SK-N-SH (cell line): ENCODE measurements around the gene RHBG. TPM values are rescaled to one million over a fixed set of nuclear protein-coding genes. Genes with fewer than 3 reads are reported as not detected.

Source experiments
- CTCF ChIA-PET: fragments of 300-600, 350-600 bp; formaldehyde crosslinking; extraction: SDS; loops from one replicate; lab custom pipeline; 2021; lab: Yijun Ruan, JAX
- POLR2A ChIA-PET: fragments of 350-600 bp; sonication (Branson Sonifier 250); formaldehyde crosslinking; extraction: SDS; loops from one replicate; lab custom pipeline; 2020; ENCODE audit warnings: antibody characterized with exemption, inconsistent platforms; lab: Yijun Ruan, JAX
- DNase-seq: peaks from one replicate; pipeline ENCODE4 v3.0.0; 2012
- H2AFZ ChIP-seq: fragments of 200-600 bp; sonication (generic); 2 replicates; pipeline ENCODE4 v1.8.1; 2016; ENCODE audit warnings: antibody characterized with exemption, mild to moderate bottlenecking, low read depth
- H3F3A ChIP-seq: fragments of 200-600 bp; sonication (generic); replicated peaks from 2 replicates; pipeline ENCODE3; 2016; ENCODE audit warnings: antibody characterized with exemption, mild to moderate bottlenecking; ENCODE audit not compliant: insufficient read depth
- H3K27ac ChIP-seq, 2 experiments: fragments of 200-500 bp in 1 of 2; fragments of 200-600 bp in 1 of 2; sonication (Bioruptor generic) in 1 of 2; sonication (generic), shearing (Covaris generic) in 1 of 2; 2 replicates each; pipeline versions ENCODE4 v1.5.1 to v1.6.1; 2014 to 2016; ENCODE audit warnings: low read depth in 2 of 2, inconsistent platforms in 1 of 2, low read length in 1 of 2, mild to moderate bottlenecking in 1 of 2, mixed read lengths in 1 of 2
- H3K27me3 ChIP-seq: fragments of 200-600 bp; sonication (generic), shearing (Covaris generic); 2 replicates; pipeline ENCODE4 v1.6.1; 2016; ENCODE audit warnings: mixed run types; ENCODE audit not compliant: insufficient read depth
- H3K36me3 ChIP-seq, 2 experiments: fragments of 200-500 bp in 1 of 2; fragments of 200-600 bp in 1 of 2; sonication (Bioruptor generic) in 1 of 2; sonication (generic) in 1 of 2; replicated peaks in 1 of 2; 2 replicates each; pipeline versions ENCODE3 to v1.5.1; 2014 to 2016; ENCODE audit warnings: low read length in 1 of 2, mild to moderate bottlenecking in 1 of 2; ENCODE audit not compliant: insufficient read depth in 2 of 2, control insufficient read depth in 1 of 2
- H3K4me1 ChIP-seq, 2 experiments: fragments of 200-500 bp in 1 of 2; fragments of 200-600 bp in 1 of 2; sonication (Bioruptor generic) in 1 of 2; sonication (generic), shearing (Covaris generic) in 1 of 2; 2 replicates each; pipeline versions ENCODE4 v1.5.1 to v1.6.1; 2014 to 2016; ENCODE audit warnings: low read depth in 1 of 2, low read length in 1 of 2, mixed run types in 1 of 2; ENCODE audit not compliant: insufficient read depth in 2 of 2, control insufficient read depth in 1 of 2
- H3K4me2 ChIP-seq: fragments of 200-600 bp; sonication (generic), shearing (Covaris generic); 2 replicates; pipeline ENCODE4 v1.6.1; 2017; ENCODE audit warnings: mixed run types
- H3K4me3 ChIP-seq, 2 experiments: fragments of 200-500 bp in 1 of 2; fragments of 200-600 bp in 1 of 2; sonication (Bioruptor generic) in 1 of 2; sonication (generic), shearing (Covaris generic) in 1 of 2; 2 replicates each; pipeline versions ENCODE4 v1.5.1 to v1.8.1; 2014 to 2016; ENCODE audit warnings: low read depth in 2 of 2, inconsistent platforms in 1 of 2, low read length in 1 of 2, mild to moderate bottlenecking in 1 of 2, mixed read lengths in 1 of 2, moderate library complexity in 1 of 2
- H3K79me2 ChIP-seq: fragments of 200-600 bp; sonication (generic); 2 replicates; pipeline ENCODE4 v1.8.1; 2017; ENCODE audit warnings: mild to moderate bottlenecking; ENCODE audit not compliant: insufficient read depth
- H3K9ac ChIP-seq: fragments of 200-600 bp; sonication (generic); 2 replicates; pipeline ENCODE4 v1.6.1; 2017; ENCODE audit warnings: mixed run types
- H3K9me2 ChIP-seq: fragments of 200-600 bp; sonication (generic); 2 replicates; pipeline ENCODE4 v1.6.1; 2017; ENCODE audit warnings: mixed run types
- H3K9me3 ChIP-seq: fragments of 200-600 bp; sonication (generic); 2 replicates; pipeline ENCODE4 v1.6.1; 2017; ENCODE audit warnings: mixed run types, mild to moderate bottlenecking, moderate library complexity
- H4K20me1 ChIP-seq: fragments of 200-600 bp; sonication (generic); 2 replicates; pipeline ENCODE4 v1.6.1; 2017; ENCODE audit warnings: mild to moderate bottlenecking, mixed run types; ENCODE audit not compliant: insufficient read depth
- ELF1 ChIP-seq: IDR thresholded peaks from 2 replicates; pipeline ENCODE4 v1.4.0; 2012
- EZH2phosphoT487 ChIP-seq: fragments of 200-600 bp; sonication (generic); IDR thresholded peaks from 2 replicates; pipeline ENCODE4 v1.6.1; 2017; ENCODE audit warnings: low read depth, mixed run types, mild to moderate bottlenecking, antibody characterized with exemption, moderate library complexity, borderline replicate concordance
- FOSL2 ChIP-seq: IDR thresholded peaks from 2 replicates; pipeline ENCODE4 v1.4.0; 2012; ENCODE audit warnings: low read depth, mild to moderate bottlenecking, moderate library complexity, borderline replicate concordance
- GATA2 ChIP-seq: sonication (generic); formaldehyde crosslinking; IDR thresholded peaks from 2 replicates; pipeline ENCODE4 v1.5.0; 2020; ENCODE audit warnings: mild to moderate bottlenecking, missing genetic modification reagents
- POLR2AphosphoS5 ChIP-seq: IDR thresholded peaks from 2 replicates; pipeline ENCODE4 v1.6.1; 2012; ENCODE audit warnings: low read depth, low read length
- RCOR1 ChIP-seq: fragments of 150-350 bp; IDR thresholded peaks from 2 replicates; pipeline ENCODE4 v1.6.1; 2017; ENCODE audit warnings: antibody characterized with exemption, low read length
- RFX5 ChIP-seq: IDR thresholded peaks from 2 replicates; pipeline ENCODE4 v1.6.1; 2012; ENCODE audit warnings: mild to moderate bottlenecking, improper control_type of control experiment, low read length
- RXRA ChIP-seq: IDR thresholded peaks from 2 replicates; pipeline ENCODE4 v1.4.0; 2012; ENCODE audit warnings: low read depth, mild to moderate bottlenecking, borderline replicate concordance
- SIN3A ChIP-seq: IDR thresholded peaks from 2 replicates; pipeline ENCODE4 v1.6.1; 2012; ENCODE audit warnings: low read depth, mild to moderate bottlenecking, low read length, moderate library complexity, borderline replicate concordance
- TEAD4 ChIP-seq: IDR thresholded peaks from 2 replicates; pipeline ENCODE4 v1.4.0; 2012; ENCODE audit warnings: mild to moderate bottlenecking, borderline replicate concordance; ENCODE audit not compliant: insufficient read depth
- YY1 ChIP-seq: IDR thresholded peaks from 2 replicates; pipeline ENCODE4 v1.4.0; 2012; ENCODE audit warnings: low read depth, mild to moderate bottlenecking
- WGBS: methylation state at CpG from one replicate; pipeline ENCODE4 v1.1.6; 2017; ENCODE audit warnings: low lambda C conversion rate; 5-methylcytosine and 5-hydroxymethylcytosine counted together
- polyA plus RNA-seq, 3 experiments: library from polyadenylated mRNA; depleted of rRNA; stranded (reverse); fragments of >200 nt; gene quantifications; 2 replicates each; pipeline ENCODE4 v1.2.3, GENCODE V29; 2012
- TF ChIP-seq, protein P1 (sequence below): IDR thresholded peaks from 2 replicates; pipeline ENCODE4; 2012
- TF ChIP-seq, protein P2 (sequence below): fragments of 150-350 bp; IDR thresholded peaks from 2 replicates; pipeline ENCODE4 v1.6.1; 2016; ENCODE audit warnings: mild to moderate bottlenecking, low read depth, low read length
- TF ChIP-seq, protein P3 (sequence below): IDR thresholded peaks from 2 replicates; pipeline ENCODE4 v1.6.1; 2012; ENCODE audit warnings: mild to moderate bottlenecking, low read depth, low read length, moderate library complexity

Gene RHBG
- polyA plus RNA-seq, 1 of the 3 experiments (the other 2 are of a cell fraction), result 0.18 TPM

DNA sequence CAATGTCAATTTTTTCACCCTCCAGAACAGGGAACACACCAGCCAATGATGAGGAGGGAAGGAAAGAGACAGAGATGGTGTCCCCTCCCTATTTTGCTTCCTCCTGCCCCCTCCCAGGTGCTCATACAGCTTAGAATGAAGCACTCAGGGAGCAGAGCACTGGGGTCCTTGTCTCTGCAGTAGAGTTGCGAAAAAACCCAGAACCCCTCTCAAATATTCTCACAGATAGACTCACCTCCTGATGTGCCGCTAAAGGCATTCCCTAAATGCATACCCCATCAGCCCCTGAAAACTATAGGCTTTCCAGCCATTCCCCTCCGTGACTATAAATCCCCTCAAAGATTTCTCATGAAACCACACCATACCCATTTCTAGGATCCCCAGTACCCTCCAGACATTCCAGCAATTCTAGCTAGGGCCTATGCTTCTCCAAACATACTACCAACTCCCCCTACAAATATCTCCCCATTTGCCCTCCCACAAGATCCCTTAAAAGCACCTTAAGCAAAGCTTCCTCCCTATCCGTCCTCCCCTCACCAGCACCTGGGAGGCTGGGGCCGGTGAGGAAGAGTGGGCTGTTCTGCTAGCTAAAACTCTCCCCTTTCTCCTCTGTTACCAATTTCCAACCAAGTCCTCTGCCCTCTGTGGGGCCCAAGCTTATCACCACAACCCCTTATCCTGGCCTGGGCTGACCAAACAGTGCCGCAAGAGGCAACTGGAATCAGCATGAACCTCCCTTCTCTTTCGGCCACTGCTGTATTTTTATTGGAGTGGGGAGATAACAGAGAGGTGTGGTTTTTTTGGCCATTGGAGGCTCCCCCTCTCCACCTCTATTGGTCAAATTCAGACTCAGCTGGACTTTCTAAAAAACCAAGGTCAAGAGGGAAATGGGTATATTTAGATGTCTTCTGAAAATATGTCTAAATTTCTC is 54.7 kb downstream of the RHBG start:
- CTCF ChIA-PET, result interaction anchor here (0.8 to 29.5 kb wide), 8 partner anchors 9 to 57 kb away, joined by 3 to 412 read pairs (median 4); no protein-coding TSS in a partner anchor

DNA sequence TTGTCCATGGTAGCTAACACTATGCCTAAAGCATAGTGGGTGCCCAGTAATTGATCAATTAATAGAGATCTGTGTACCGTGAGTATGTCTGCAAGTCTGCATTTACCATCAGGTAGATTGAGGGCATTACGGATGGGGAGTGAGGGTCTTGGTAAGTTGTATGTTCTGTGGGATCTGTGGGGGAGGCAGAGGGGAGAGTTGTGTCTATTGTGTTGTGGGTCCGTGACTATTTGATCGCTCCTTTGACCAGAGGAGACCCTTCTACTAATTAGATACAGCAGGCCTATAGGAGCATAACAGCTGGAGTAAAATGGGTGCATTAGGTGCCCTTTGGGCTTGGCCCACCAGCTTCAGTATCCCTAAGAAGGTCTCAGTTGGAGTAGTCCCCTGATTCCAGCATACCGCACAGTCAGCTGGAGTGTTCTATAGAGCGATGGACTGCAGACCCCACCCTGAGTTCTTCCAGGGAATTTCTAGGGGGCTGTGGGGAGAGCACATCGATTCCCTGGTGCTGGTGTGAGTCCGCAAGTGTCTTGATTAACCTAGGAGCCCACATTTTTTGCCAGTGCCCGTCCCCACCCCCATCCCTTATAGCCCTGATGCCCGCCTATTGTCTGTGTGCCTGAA is 55.9 kb downstream of the RHBG start:
- Histone ChIP-seq H3K9me3 (no peaks in the 10 kb centered on the region), H3K9me2 (no peaks in the 10 kb centered on the region), H3K36me3 (no peaks in the 10 kb centered on the region), H3K4me1 (peaks cover 11 to 21% of the 10 kb centered on the region in 2 experiments; a peak in 2 of 4 replicates), H4K20me1 (no peaks in the 10 kb centered on the region), H3K27me3 (peaks cover 83% of the 10 kb centered on the region), H3F3A (peaks cover 4% of the 10 kb centered on the region), H3K4me2 (no peak overlapping the region), H3K79me2 (no peaks in the 10 kb centered on the region), H3K4me3 (no peak overlapping the region), H3K9ac (no peak overlapping the region), H3K27ac (no peak overlapping the region), H2AFZ (no peak overlapping the region)
- ChIA-PET POLR2A (no interaction called here), CTCF (interaction anchor here (0.8 to 29.5 kb wide), 3 partner anchors 21 to 41 kb away, joined by 3 to 412 read pairs (median 17); no protein-coding TSS in a partner anchor)
- TF ChIP-seq, protein P1, sequence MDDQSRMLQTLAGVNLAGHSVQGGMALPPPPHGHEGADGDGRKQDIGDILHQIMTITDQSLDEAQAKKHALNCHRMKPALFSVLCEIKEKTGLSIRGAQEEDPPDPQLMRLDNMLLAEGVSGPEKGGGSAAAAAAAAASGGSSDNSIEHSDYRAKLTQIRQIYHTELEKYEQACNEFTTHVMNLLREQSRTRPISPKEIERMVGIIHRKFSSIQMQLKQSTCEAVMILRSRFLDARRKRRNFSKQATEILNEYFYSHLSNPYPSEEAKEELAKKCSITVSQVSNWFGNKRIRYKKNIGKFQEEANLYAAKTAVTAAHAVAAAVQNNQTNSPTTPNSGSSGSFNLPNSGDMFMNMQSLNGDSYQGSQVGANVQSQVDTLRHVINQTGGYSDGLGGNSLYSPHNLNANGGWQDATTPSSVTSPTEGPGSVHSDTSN, result no peak
- TF ChIP-seq FOSL2 (no peak), RCOR1 (no peak), SIN3A (no peak), YY1 (no peak), GATA2 (CRISPR knock-in tag) (no peak), EZH2phosphoT487 (no peak), RXRA (no peak), RFX5 (no peak), TEAD4 (no peak), POLR2AphosphoS5 (no peak)
- TF ChIP-seq, protein P2, sequence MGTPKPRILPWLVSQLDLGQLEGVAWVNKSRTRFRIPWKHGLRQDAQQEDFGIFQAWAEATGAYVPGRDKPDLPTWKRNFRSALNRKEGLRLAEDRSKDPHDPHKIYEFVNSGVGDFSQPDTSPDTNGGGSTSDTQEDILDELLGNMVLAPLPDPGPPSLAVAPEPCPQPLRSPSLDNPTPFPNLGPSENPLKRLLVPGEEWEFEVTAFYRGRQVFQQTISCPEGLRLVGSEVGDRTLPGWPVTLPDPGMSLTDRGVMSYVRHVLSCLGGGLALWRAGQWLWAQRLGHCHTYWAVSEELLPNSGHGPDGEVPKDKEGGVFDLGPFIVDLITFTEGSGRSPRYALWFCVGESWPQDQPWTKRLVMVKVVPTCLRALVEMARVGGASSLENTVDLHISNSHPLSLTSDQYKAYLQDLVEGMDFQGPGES, result no peak
- WGBS, result 53% methylated on average over 7 of the region's 10 CpGs
- no peak for DNase-seq

More for the DNA sequence above, 54.7 kb downstream of the RHBG start:
- Histone ChIP-seq H2AFZ (no peak overlapping the region), H3K79me2 (no peaks in the 10 kb centered on the region)
- DNase-seq, result no peak
- TF ChIP-seq, protein P3, sequence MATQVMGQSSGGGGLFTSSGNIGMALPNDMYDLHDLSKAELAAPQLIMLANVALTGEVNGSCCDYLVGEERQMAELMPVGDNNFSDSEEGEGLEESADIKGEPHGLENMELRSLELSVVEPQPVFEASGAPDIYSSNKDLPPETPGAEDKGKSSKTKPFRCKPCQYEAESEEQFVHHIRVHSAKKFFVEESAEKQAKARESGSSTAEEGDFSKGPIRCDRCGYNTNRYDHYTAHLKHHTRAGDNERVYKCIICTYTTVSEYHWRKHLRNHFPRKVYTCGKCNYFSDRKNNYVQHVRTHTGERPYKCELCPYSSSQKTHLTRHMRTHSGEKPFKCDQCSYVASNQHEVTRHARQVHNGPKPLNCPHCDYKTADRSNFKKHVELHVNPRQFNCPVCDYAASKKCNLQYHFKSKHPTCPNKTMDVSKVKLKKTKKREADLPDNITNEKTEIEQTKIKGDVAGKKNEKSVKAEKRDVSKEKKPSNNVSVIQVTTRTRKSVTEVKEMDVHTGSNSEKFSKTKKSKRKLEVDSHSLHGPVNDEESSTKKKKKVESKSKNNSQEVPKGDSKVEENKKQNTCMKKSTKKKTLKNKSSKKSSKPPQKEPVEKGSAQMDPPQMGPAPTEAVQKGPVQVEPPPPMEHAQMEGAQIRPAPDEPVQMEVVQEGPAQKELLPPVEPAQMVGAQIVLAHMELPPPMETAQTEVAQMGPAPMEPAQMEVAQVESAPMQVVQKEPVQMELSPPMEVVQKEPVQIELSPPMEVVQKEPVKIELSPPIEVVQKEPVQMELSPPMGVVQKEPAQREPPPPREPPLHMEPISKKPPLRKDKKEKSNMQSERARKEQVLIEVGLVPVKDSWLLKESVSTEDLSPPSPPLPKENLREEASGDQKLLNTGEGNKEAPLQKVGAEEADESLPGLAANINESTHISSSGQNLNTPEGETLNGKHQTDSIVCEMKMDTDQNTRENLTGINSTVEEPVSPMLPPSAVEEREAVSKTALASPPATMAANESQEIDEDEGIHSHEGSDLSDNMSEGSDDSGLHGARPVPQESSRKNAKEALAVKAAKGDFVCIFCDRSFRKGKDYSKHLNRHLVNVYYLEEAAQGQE, result no peak
- TF ChIP-seq ELF1, result no peak
- TF ChIP-seq, all 33 proteins: peak for 0
- Histone ChIP-seq H3K9me3 (no peaks in the 10 kb centered on the region), H3K4me1 (peaks cover 11 to 28% of the 10 kb centered on the region in 2 experiments; a peak in 3 of 4 replicates), H3K9ac (no peak overlapping the region), H3K4me3 (no peak overlapping the region), H4K20me1 (no peaks in the 10 kb centered on the region), H3F3A (peaks cover 4% of the 10 kb centered on the region), H3K27me3 (peaks cover 76% of the 10 kb centered on the region), H3K4me2 (no peak overlapping the region), H3K9me2 (no peaks in the 10 kb centered on the region), H3K36me3 (no peaks in the 10 kb centered on the region), H3K27ac (no peak overlapping the region)
- POLR2A ChIA-PET, result no interaction called here
- 77% methylated on average over 6 of the region's 7 CpGs for whole genome bisulfite sequencing
